ENCODE data around the gene SYNGR4.

DNA sequence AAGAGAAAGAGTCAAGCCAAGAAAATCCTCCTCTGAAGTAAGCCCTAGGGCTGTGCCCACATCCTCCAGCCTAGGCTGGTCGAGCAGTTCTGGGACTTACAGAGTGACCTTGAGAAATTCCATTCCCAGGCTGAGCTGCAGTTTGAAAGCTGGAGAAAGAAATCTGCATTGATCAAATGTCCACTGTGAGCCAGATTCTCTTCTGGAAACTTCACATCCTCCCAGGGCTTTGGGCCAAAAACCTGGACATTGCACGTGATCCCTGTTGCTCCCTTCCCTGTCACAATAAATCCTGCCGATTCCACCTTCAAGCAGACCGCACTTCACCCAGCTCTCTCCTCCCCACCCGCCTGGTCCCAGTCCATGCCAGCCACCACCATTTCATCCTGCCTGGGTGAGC lies 16.1 kb upstream of the SYNGR4 start:
- TF ChIP-seq, protein P1, sequence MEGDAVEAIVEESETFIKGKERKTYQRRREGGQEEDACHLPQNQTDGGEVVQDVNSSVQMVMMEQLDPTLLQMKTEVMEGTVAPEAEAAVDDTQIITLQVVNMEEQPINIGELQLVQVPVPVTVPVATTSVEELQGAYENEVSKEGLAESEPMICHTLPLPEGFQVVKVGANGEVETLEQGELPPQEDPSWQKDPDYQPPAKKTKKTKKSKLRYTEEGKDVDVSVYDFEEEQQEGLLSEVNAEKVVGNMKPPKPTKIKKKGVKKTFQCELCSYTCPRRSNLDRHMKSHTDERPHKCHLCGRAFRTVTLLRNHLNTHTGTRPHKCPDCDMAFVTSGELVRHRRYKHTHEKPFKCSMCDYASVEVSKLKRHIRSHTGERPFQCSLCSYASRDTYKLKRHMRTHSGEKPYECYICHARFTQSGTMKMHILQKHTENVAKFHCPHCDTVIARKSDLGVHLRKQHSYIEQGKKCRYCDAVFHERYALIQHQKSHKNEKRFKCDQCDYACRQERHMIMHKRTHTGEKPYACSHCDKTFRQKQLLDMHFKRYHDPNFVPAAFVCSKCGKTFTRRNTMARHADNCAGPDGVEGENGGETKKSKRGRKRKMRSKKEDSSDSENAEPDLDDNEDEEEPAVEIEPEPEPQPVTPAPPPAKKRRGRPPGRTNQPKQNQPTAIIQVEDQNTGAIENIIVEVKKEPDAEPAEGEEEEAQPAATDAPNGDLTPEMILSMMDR (IDR thresholded peaks at IDR 0.05): no peak
- TF ChIP-seq EZH2phosphoT487 (IDR thresholded peaks at IDR 0.05): no peak

Measured in neural progenitor cell (in vitro differentiated cells).